HepG2 (cell line): Measurements from ENCODE around the gene RUVBL1. TPM values are rescaled to one million over a fixed set of nuclear protein-coding genes. Genes with fewer than 3 reads are reported as not detected.

Experiments
- ATAC-seq: fragments of 200-7000 bp; cut with Tn5 transposase; 3 replicates; pipeline ENCODE4 v1.9.1; 2020; ENCODE audit warnings: mild to moderate bottlenecking, moderate library complexity
- BruUV-seq: library from RNA; stranded (reverse); fragments of 400-500 nt; replicated peaks from 2 replicates; lab custom pipeline; 2021; lab: Mats Ljungman, UMichigan
- CTCF ChIA-PET: fragments of 300-600 bp; formaldehyde crosslinking; extraction: SDS; loops from one replicate; lab custom pipeline; 2021; ENCODE audit warnings: low total read pairs, inconsistent platforms, low intra/inter-chr PET ratio; lab: Yijun Ruan, JAX
- POLR2A ChIA-PET: fragments of 350-600 bp; sonication (Branson Sonifier 250); formaldehyde crosslinking; loops from one replicate; lab custom pipeline; 2020; ENCODE audit warnings: antibody characterized with exemption, inconsistent platforms; lab: Yijun Ruan, JAX
- DNase-seq: peaks from one replicate; pipeline ENCODE4 v3.0.0-alpha.2; 2015; ENCODE audit warnings: low spot score
- FAIRE-seq: peaks from 3 replicates; lab custom pipeline; 2011; peaks lifted over from hg19 to GRCh38; lab: Jason Lieb, UNC
- H2AFZ ChIP-seq: one replicate; pipeline ENCODE4 v1.6.1; 2011; ENCODE audit warnings: low read length, inconsistent platforms
- H3K27ac ChIP-seq: fragments of 300-600 bp; 3 replicates; pipeline ENCODE4 v1.8.0; 2011; ENCODE audit warnings: mixed run types, mild to moderate bottlenecking, mixed read lengths, low read length, inconsistent platforms; ENCODE audit not compliant: insufficient read depth; ENCODE audit errors: extremely low read length
- H3K27me3 ChIP-seq, 2 experiments: fragments of 200-600 bp in 1 of 2; 2 replicates in 1 of 2; 3 replicates in 1 of 2; pipeline versions ENCODE4 v1.6.0 to v1.8.0; 2011; ENCODE audit warnings: low read length in 2 of 2, mild to moderate bottlenecking in 2 of 2, moderate library complexity in 2 of 2, inconsistent platforms in 1 of 2; ENCODE audit not compliant: insufficient read depth in 2 of 2, control insufficient read depth in 1 of 2
- H3K36me3 ChIP-seq, 2 experiments: fragments of 200-600 bp in 1 of 2; replicated peaks in 1 of 2; 2 replicates in 1 of 2; 3 replicates in 1 of 2; pipeline versions ENCODE4 v1.5.1 to v1.8.0; 2011; ENCODE audit warnings: low read length in 2 of 2, inconsistent platforms in 1 of 2; ENCODE audit not compliant: insufficient read depth in 2 of 2, control insufficient read depth in 1 of 2
- H3K4me1 ChIP-seq: 2 replicates; pipeline ENCODE4 v1.5.1; 2012; ENCODE audit warnings: low read length, inconsistent platforms; ENCODE audit not compliant: insufficient read depth
- H3K4me2 ChIP-seq: 2 replicates; pipeline ENCODE4 v1.6.0; 2011; ENCODE audit warnings: low read depth, low read length, inconsistent platforms
- H3K4me3 ChIP-seq, 3 experiments: fragments of 200-600 bp in 1 of 3; sonication (generic), shearing (Covaris generic) in 1 of 3; replicated peaks in 1 of 3; 2 replicates each; pipeline ENCODE4 v1.5.1; 2011 to 2016; ENCODE audit warnings: low read length in 3 of 3, inconsistent platforms in 2 of 3, low read depth in 2 of 3, mild to moderate bottlenecking in 2 of 3, control low read depth in 1 of 3, mixed read lengths in 1 of 3; ENCODE audit not compliant: insufficient read depth in 1 of 3
- H3K79me2 ChIP-seq: one replicate; pipeline ENCODE4 v1.6.1; 2011; ENCODE audit warnings: low read length, inconsistent platforms; ENCODE audit not compliant: insufficient read depth
- H3K9ac ChIP-seq: 2 replicates; pipeline ENCODE4 v1.6.0; 2011; ENCODE audit warnings: mild to moderate bottlenecking, low read depth, low read length, inconsistent platforms; ENCODE audit not compliant: insufficient read depth
- H3K9me3 ChIP-seq: 2 replicates; pipeline ENCODE4 v1.5.1; 2012; ENCODE audit warnings: mild to moderate bottlenecking, low read length
- H4K20me1 ChIP-seq: 2 replicates; pipeline ENCODE4 v1.6.0; 2011; ENCODE audit warnings: inconsistent platforms, mild to moderate bottlenecking, low read length, moderate library complexity; ENCODE audit not compliant: insufficient read depth
- SAP130 ChIP-seq: IDR thresholded peaks from 2 replicates; pipeline ENCODE4 v1.6.1; 2016; ENCODE audit warnings: low read depth
- SRSF4 ChIP-seq: fragments of 200-400 bp; formaldehyde crosslinking; IDR thresholded peaks from one replicate; pipeline ENCODE4 v1.6.1; 2018; ENCODE audit warnings: mild to moderate bottlenecking, low read depth, low read length, moderate library complexity; ENCODE audit not compliant: poor library complexity, severe bottlenecking
- ZNF563 ChIP-seq: sonication (generic); formaldehyde crosslinking; IDR thresholded peaks from 2 replicates; pipeline ENCODE4 v1.8.0; 2022; ENCODE audit warnings: mild to moderate bottlenecking, moderate library complexity, missing genetic modification reagents
- WGBS: methylation state at CpG from one replicate; pipeline ENCODE4 v1.1.6; 2017; ENCODE audit warnings: low lambda C conversion rate; 5-methylcytosine and 5-hydroxymethylcytosine counted together
- in situ Hi-C: cut with HindIII; loops from 2 replicates; pipeline ENCODE4 v1.10.0; 2017; ENCODE audit warnings: low pct_unique_long_range_greater_than_20kb; ENCODE audit not compliant: extremely low pct_ligation_motif_present
- intact Hi-C: fragments of 100-400 bp; cut with micrococcal nuclease; formaldehyde crosslinking; loops from one replicate; pipeline ENCODE4 v1.10.0; 2022; ENCODE audit not compliant: unreplicated experiment
- polyA plus RNA-seq, 8 experiments: library from polyadenylated mRNA; depleted of rRNA in 3 of 8; stranded (reverse) in 7 of 8; unstranded in 1 of 8; fragments of >200 nt; fragmentation: Illumina TruSeq in 4 of 8; extraction: Trizol in 4 of 8; gene quantifications; 2 replicates each; pipeline versions ENCODE4 v1.2.1 to v1.2.3, GENCODE V29; 2011 to 2016; ENCODE audit warnings: low read depth in 4 of 8, missing spikeins in 1 of 8, mixed read lengths in 1 of 8; ENCODE audit not compliant: insufficient read depth in 1 of 8
- total RNA-seq, 5 experiments: library from RNA; depleted of rRNA; stranded (reverse); fragments of >200 nt; fragmentation: Illumina TruSeq; extraction: Trizol; gene quantifications; 2 replicates each; pipeline ENCODE4 v1.2.3, GENCODE V29; 2016; ENCODE audit warnings: low read depth in 1 of 5
- TF ChIP-seq, protein P1 (sequence below): sonication (generic); formaldehyde crosslinking; IDR thresholded peaks from 2 replicates; pipeline ENCODE4 v1.5.0; 2020; ENCODE audit warnings: missing genetic modification reagents

RUVBL1 gene
- total and polyA plus RNA-seq, 2 of the 13 experiments (the other 11 are each of a cell fraction or from before 2014, with no cell fraction given) = 32.7 to 86.3 TPM

DNA sequence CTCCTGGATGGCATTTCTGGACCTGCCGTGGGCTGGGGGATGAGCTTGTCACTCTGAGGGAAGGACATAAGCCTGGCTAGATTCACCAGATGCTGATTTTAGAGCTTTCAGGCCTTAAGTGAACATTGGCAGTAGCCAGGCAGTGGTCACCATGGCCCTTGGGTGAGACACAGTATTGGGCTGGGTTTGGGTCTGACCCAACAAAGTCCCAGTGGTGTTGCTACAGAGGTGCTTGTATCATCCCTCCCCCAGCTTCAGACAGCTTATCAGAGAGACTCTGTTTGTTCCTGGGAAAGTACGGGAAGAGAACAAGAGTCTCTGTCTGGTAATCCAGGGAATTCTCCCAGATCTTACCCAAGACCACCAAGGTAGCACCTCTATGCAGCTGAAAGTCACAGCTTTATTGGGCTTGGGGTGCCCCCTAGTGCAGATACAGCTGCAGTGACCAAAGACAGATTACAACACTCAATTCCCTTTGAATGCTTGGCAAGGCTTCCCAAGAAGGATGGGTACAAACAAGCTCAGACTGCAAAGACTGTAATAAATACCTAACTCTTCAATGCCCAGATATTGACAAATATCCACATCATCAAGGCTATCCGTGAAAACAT is 9.8 kb upstream of the RUVBL1 start (continued):
- TF ChIP-seq, protein P1, sequence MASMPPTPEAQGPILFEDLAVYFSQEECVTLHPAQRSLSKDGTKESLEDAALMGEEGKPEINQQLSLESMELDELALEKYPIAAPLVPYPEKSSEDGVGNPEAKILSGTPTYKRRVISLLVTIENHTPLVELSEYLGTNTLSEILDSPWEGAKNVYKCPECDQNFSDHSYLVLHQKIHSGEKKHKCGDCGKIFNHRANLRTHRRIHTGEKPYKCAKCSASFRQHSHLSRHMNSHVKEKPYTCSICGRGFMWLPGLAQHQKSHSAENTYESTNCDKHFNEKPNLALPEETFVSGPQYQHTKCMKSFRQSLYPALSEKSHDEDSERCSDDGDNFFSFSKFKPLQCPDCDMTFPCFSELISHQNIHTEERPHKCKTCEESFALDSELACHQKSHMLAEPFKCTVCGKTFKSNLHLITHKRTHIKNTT = no peak
- TF ChIP-seq, all 625 proteins: peak for 11

DNA sequence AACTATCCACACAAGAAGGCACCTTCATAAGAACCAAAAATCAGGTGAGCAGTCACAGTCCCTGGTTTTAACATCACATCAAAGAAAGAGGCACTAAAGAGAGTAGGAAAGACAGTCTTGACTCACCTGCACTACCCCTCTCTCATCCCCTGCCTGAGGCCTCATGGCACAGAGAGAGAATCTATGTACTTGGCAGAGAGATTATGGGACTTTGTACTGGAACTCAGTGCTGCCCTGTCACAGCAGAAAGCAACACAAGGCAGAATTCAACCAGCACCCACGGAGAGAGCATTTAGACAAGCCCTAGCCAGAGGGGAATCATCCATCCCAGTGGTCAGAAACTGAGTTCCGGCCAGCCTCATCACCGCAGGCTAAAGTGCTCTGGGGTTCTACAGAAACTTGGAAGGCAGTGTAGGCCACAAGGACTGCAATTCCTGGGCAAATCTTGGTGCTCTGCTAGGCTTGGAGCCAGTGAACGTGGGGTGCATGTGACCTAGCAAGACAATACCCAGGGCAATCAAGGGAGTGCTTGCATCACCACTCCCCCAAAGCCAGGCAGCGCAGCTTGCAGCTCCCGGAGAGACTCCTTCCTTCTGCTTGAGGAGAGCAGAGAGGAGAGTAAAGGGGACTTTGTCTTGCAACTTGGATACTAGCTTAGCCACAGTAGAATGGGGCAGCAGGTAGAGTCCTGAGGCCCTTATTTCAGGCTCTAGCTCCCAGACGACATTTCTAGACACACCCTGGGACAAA is 8.5 kb upstream of the RUVBL1 start:
- H3K27ac ChIP-seq = peak overlapping the region; percentile 3
- no peak overlapping the region for H2AFZ ChIP-seq
- no peak overlapping the region for H3K9ac ChIP-seq
- H3K4me3 ChIP-seq = no peak overlapping the region
- 43% methylated on average over 2 of the region's 7 CpGs for WGBS
- FAIRE-seq (no peak), DNase-seq (peak; percentile 21), ATAC-seq (peak; percentile 74)
- H4K20me1 ChIP-seq = no peaks in the 10 kb centered on the region
- 0 out of 2 replicates have a peak, but pooled peaks have one; percentile 28 for TF ChIP-seq SAP130
- peak; percentile 100 for TF ChIP-seq ZNF563 (CRISPR knock-in tag)
- no peak for TF ChIP-seq SRSF4
- H3K79me2 ChIP-seq = no peaks in the 10 kb centered on the region
- in situ Hi-C loops (no loop called here), intact Hi-C loops (loop anchor here (2.0 kb wide), 1 partner anchor 63 kb away; no protein-coding TSS in a partner anchor)
- H3K4me1 ChIP-seq = peaks cover 16% of the 10 kb centered on the region
- H3K4me2 ChIP-seq = no peak overlapping the region
- ChIA-PET CTCF (interaction anchor here (4.0 kb wide), 1 partner anchor 37 kb away, joined by 24 read pairs; no protein-coding TSS in a partner anchor), POLR2A (no interaction called here)
- peaks cover 8% of the 10 kb centered on the region for H3K9me3 ChIP-seq
- H3K36me3 ChIP-seq = no peaks in the 10 kb centered on the region
- H3K27me3 ChIP-seq = no peaks in the 10 kb centered on the region
- no TSS peak for BruUV-seq
